Ovary (tissue), 9 donors: ENCODE results near the gene ETV3L. TPM values are rescaled to one million over a fixed set of nuclear protein-coding genes. Genes with fewer than 3 reads are reported as not detected.

Experiments
- DNase-seq, 5 donors: peaks; one replicate each; pipeline ENCODE4 v3.0.0-alpha.2; 2019 to 2020
- H3K27ac ChIP-seq, 2 donors: fragments of 200-600 bp; one replicate each; pipeline versions ENCODE4 v1.5.1 to v1.8.0; 2019 to 2022
- H3K27me3 ChIP-seq: fragments of 200-600 bp; one replicate; pipeline ENCODE4 v1.8.0; 2022
- H3K36me3 ChIP-seq: fragments of 200-600 bp; sonication (generic); one replicate; pipeline ENCODE4 v1.5.1; 2019
- H3K4me1 ChIP-seq: one replicate; pipeline ENCODE4 v1.8.1; 2013; ENCODE audit warnings: mild to moderate bottlenecking, moderate library complexity; ENCODE audit not compliant: insufficient read depth
- H3K4me3 ChIP-seq: fragments of 200-600 bp; sonication (generic); one replicate; pipeline ENCODE4 v1.5.1; 2017
- H3K9me3 ChIP-seq, 2 donors: fragments of 200-600 bp in 1 of 2; sonication (generic) in 1 of 2; one replicate each; pipeline versions ENCODE4 v1.5.1 to v1.8.1; 2013 to 2019; ENCODE audit warnings: mild to moderate bottlenecking in 1 of 2, moderate library complexity in 1 of 2
- CTCF ChIP-seq, 3 donors: fragments of 450-650 bp in 2 of 3; fragments of 200-600 bp in 1 of 3; IDR thresholded peaks; one replicate each; pipeline versions ENCODE4 v1.5.1 to v1.8.0; 2016 to 2022; ENCODE audit warnings: antibody characterized with exemption in 3 of 3, mild to moderate bottlenecking in 1 of 3
- EP300 ChIP-seq: sonication (generic); formaldehyde crosslinking; IDR thresholded peaks from one replicate; pipeline ENCODE4 v1.6.1; 2017; ENCODE audit warnings: antibody characterized with exemption
- POLR2A ChIP-seq: fragments of 450-650 bp; IDR thresholded peaks from one replicate; pipeline ENCODE4 v1.6.1; 2017; ENCODE audit warnings: antibody characterized with exemption, mild to moderate bottlenecking, moderate library complexity
- WGBS, 3 donors: extraction: QIAGEN DNeasy Blood & Tissue Kit in 1 of 3; methylation state at CpG; one replicate each; pipeline versions ENCODE4 v1.1.5 to v1.1.7; 2013 to 2017; 5-methylcytosine and 5-hydroxymethylcytosine counted together
- intact Hi-C, 4 donors: fragments of 100-400 bp; cut with DNase I; formaldehyde crosslinking; loops; one replicate each; pipeline versions ENCODE4 v1.11.0 to v1.15.1; 2022 to 2023
- polyA plus RNA-seq, 2 donors: library from polyadenylated mRNA; stranded (reverse); fragments of 200-250 nt in 1 of 2; fragments of 350-450 nt in 1 of 2; fragmentation: Illumina TruSeq in 1 of 2; extraction: RNeasy Lipid Tissue Mini Kit (QIAGEN cat#74804) in 1 of 2; gene quantifications; one replicate each; pipeline ENCODE4 v1.2.3, GENCODE V29; 2013 to 2014
- total RNA-seq, 7 donors: library from RNA; depleted of rRNA in 2 of 7; stranded (reverse); fragments of >200 nt in 2 of 7; fragmentation: NEBNext Ultra II Directional in 3 of 7; extraction: Animal tissue kit (Norgen Biotek cat#: 25700) in 3 of 7; gene quantifications; one replicate each; pipeline versions ENCODE4 v1.1.0 to v1.2.4, GENCODE V29; 2016 to 2023
- donor health status: DM: no; HTN: no; CAD: no; lungs with moderate emphysema.
- donor health status: DM: no; HTN: no; CAD: no.
- donor health status: Bipolar disorder and iron deficiency.
- donor health status: DM: yes; HTN: yes; CAD: no.
- donor health status: DM: no; HTN: no; CAD: no.
- donor health status: DM: yes; HTN: yes; CAD: no.

ETV3L gene
- total and polyA plus RNA-seq, 9 donors, result not detected

- intact Hi-C loops, result no loop called here
- WGBS, 3 donors, result 59 to 74% (median 68%) methylated on average over 2 of the region's 2 CpGs
Observed at GRCh38 chr1:157043685-157044084, 55.9 kb downstream of the ETV3L start.

DNA sequence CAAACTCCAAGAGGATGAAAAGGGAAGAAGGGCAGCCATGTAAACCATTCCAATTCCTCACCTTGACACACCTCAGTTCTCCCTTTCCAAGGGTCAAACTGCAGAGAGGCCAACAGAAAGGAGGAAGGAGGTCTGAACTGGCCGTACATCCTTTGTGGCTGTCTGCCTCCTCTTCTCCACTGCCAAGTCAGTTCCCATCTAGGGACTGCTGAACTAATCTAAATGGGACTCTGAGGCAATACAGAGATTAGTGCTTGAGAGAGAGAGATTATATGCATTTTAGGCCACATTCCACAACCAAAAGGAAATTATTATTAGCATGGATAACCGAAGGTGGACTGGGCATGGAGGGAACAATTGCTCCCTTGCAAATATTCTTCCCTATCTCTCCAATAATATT, 56.8 kb downstream of the ETV3L start:
- Histone ChIP-seq H3K27me3 (no peaks in the 10 kb centered on the region), H3K4me3 (no peak overlapping the region), H3K9me3 (no peaks in the 10 kb centered on the region), H3K4me1 (peaks cover 27% of the 10 kb centered on the region), H3K36me3 (no peaks in the 10 kb centered on the region), H3K27ac (no peak overlapping the region)
- TF ChIP-seq CTCF (IDR thresholded peaks at IDR 0.05), result no peak
- no peak for TF ChIP-seq EP300
- TF ChIP-seq POLR2A, result no peak
- intact Hi-C loops, result no loop called here
- DNase-seq, result no peak
- WGBS, 3 donors, result 10 to 20% (median 18%) methylated on average over 2 of the region's 2 CpGs

More at GRCh38 chr1:157043685-157044084, 55.9 kb downstream of the ETV3L start:
- no peak for DNase-seq
- no peak for TF ChIP-seq EP300
- no peak for TF ChIP-seq CTCF (IDR thresholded peaks at IDR 0.05)
- no peak for TF ChIP-seq POLR2A
- peaks cover 26% of the 10 kb centered on the region for H3K4me1 ChIP-seq
- H3K27me3 ChIP-seq, result no peaks in the 10 kb centered on the region
- H3K27ac ChIP-seq, result no peak overlapping the region
- no peaks in the 10 kb centered on the region for H3K9me3 ChIP-seq
- no peaks in the 10 kb centered on the region for H3K36me3 ChIP-seq
- no peak overlapping the region for H3K4me3 ChIP-seq

Other genes with a start within 250 kb of the ETV3L start
- under 1 TPM in 1 of 7 donors, not detected in 6; 0.15 TPM for gene INSRR, start 240.7 kb downstream of the ETV3L start, total RNA-seq
- gene INSRR, start 240.7 kb downstream of the ETV3L start, polyA plus RNA-seq, result under 1 TPM in 1 of 2 donors, not detected in 1; 0.02 TPM
- gene NTRK1, start 238.9 kb downstream of the ETV3L start, total RNA-seq, result under 1 TPM in 4 of 7 donors, not detected in 3; 0.34 to 0.92 (median 0.41) TPM
- gene NTRK1, start 238.9 kb downstream of the ETV3L start, polyA plus RNA-seq, result under 1 TPM in 1 of 2 donors, not detected in 1; 0.11 TPM
- gene PEAR1, start 206.1 kb downstream of the ETV3L start, total RNA-seq, result 10 to 100 TPM in 5 of 7 donors, 1 to 10 TPM in 2; 4.3 to 20.2 (median 12.3) TPM
- 10 to 100 TPM; 13.7 to 21.2 TPM for gene PEAR1, start 206.1 kb downstream of the ETV3L start, polyA plus RNA-seq
- gene LRRC71, start 179.2 kb downstream of the ETV3L start, total RNA-seq, result 10 to 100 TPM in 1 of 7 donors, 1 to 10 TPM in 2, under 1 TPM in 2, not detected in 2; 0.36 to 11.1 (median 1.1) TPM
- under 1 TPM in 1 of 2 donors, not detected in 1; 0.07 TPM for gene LRRC71, start 179.2 kb downstream of the ETV3L start, polyA plus RNA-seq
- 10 to 100 TPM; 17.3 to 43.9 (median 29.7) TPM for gene ARHGEF11, start 54.1 kb downstream of the ETV3L start, total RNA-seq
- gene ARHGEF11, start 54.1 kb downstream of the ETV3L start, polyA plus RNA-seq, result 10 to 100 TPM; 14.3 to 19.0 TPM
- 10 to 100 TPM; 12.8 to 36.4 (median 23.8) TPM for gene ETV3, start 38.6 kb upstream of the ETV3L start, total RNA-seq
- 10 to 100 TPM in 1 of 2 donors, 1 to 10 TPM in 1; 8.0 to 12.5 TPM for gene ETV3, start 38.6 kb upstream of the ETV3L start, polyA plus RNA-seq